Measurements from ENCODE around the gene CDKN2B.
A peak's percentile ranks its signal among the peaks of the same experiment; 100 is the strongest.

Gene CDKN2B

GRCh38 chr9:21993893-21994555 lies 15.1 kb downstream of the CDKN2B start, which contains the start of gene CDKN2A:
TSS of gene CDKN2A (minus strand) at chr9:21994392.
- peak; percentile 43 for DNase-seq

GRCh38 chr9:21993007-21993406 lies 16.1 kb downstream of the CDKN2B start:
- no peak for DNase-seq

GRCh38 chr9:21991072-21991959 lies 17.8 kb downstream of the CDKN2B start:
- no peak for DNase-seq

- no peak for DNase-seq
Measured at GRCh38 chr9:21989440-21990189, 19.5 kb downstream of the CDKN2B start.

GRCh38 chr9:21988056-21988990 lies 20.8 kb downstream of the CDKN2B start:
- DNase-seq: no peak

GRCh38 chr9:21985964-21986667 lies 23.0 kb downstream of the CDKN2B start:
- no peak for DNase-seq

- no peak for DNase-seq
Measured at GRCh38 chr9:21984101-21984500, 25.0 kb downstream of the CDKN2B start.

- DNase-seq: no peak
Measured at GRCh38 chr9:21983561-21983935, 25.6 kb downstream of the CDKN2B start.

- no peak for DNase-seq
Measured at GRCh38 chr9:21982861-21983560, 26.1 kb downstream of the CDKN2B start.

GRCh38 chr9:21982391-21982790 lies 26.7 kb downstream of the CDKN2B start:
- no peak for DNase-seq

GRCh38 chr9:21976334-21976875 lies 32.7 kb downstream of the CDKN2B start:
- DNase-seq: no peak

- DNase-seq: peak; percentile 37
Measured at GRCh38 chr9:21974722-21975409, 34.2 kb downstream of the CDKN2B start.

- DNase-seq: no peak
Measured at GRCh38 chr9:21974343-21974721, 34.8 kb downstream of the CDKN2B start.

- no peak for DNase-seq
Measured at GRCh38 chr9:21972361-21972760, 36.7 kb downstream of the CDKN2B start.

- DNase-seq: no peak
Measured at GRCh38 chr9:21970800-21971640, 38.1 kb downstream of the CDKN2B start.

- no peak for DNase-seq
Measured at GRCh38 chr9:21969951-21970799, 38.9 kb downstream of the CDKN2B start.

- no peak for DNase-seq
Measured at GRCh38 chr9:21969011-21969940, 39.8 kb downstream of the CDKN2B start.

Measured in stimulated activated CD4-positive, alpha-beta T cell treated with anti-CD3 and anti-CD28 coated beads, Interleukin-4, amount 100 ng/mL, for 24 hours (primary cell).